Panc1 (cell line): ENCODE results near the gene LRP5. TPM values are rescaled to one million over a fixed set of nuclear protein-coding genes. Genes with fewer than 3 reads are reported as not detected.

Source experiments
- ATAC-seq: fragments of 200-7000 bp; cut with Tn5 transposase; 2 replicates; pipeline ENCODE4 v1.9.1; 2020; ENCODE audit warnings: mild to moderate bottlenecking, moderate library complexity
- BruUV-seq: library from RNA; stranded (reverse); fragments of 400-500 nt; replicated peaks from 2 replicates; lab custom pipeline; 2021; lab: Mats Ljungman, UMichigan
- CTCF ChIA-PET: fragments of 300-600 bp; sonication (Branson Sonifier 250); formaldehyde crosslinking; loops from one replicate; lab custom pipeline; 2022; ENCODE audit warnings: antibody characterized with exemption; lab: Charles Lee
- POLR2A ChIA-PET: fragments of 300-600 bp; sonication (Branson Sonifier 250); formaldehyde crosslinking; loops from one replicate; lab custom pipeline; 2022; ENCODE audit warnings: antibody characterized with exemption; lab: Charles Lee
- DNase-seq: peaks from one replicate; pipeline ENCODE4 v3.0.0-alpha.2; 2010; ENCODE audit warnings: low read depth, low spot score
- H3K27ac ChIP-seq: 2 replicates; pipeline ENCODE4 v1.5.1; 2011; ENCODE audit warnings: mild to moderate bottlenecking, low read length, inconsistent platforms
- H3K27me3 ChIP-seq: fragments of 200-500 bp; sonication (Bioruptor generic); 2 replicates; pipeline ENCODE4 v1.6.0; 2014; ENCODE audit warnings: low read length, inconsistent platforms; ENCODE audit not compliant: control insufficient read depth, insufficient read depth
- H3K36me3 ChIP-seq: fragments of 200-500 bp; sonication (Bioruptor generic); 2 replicates; pipeline ENCODE4 v1.5.1; 2014; ENCODE audit warnings: inconsistent platforms, mild to moderate bottlenecking, low read length, moderate library complexity; ENCODE audit not compliant: control insufficient read depth, insufficient read depth
- H3K4me1 ChIP-seq: 2 replicates; pipeline ENCODE4 v1.5.1; 2011; ENCODE audit warnings: inconsistent platforms, mild to moderate bottlenecking, low read length, moderate library complexity; ENCODE audit not compliant: control insufficient read depth, insufficient read depth
- H3K4me3 ChIP-seq, 2 experiments: 2 replicates each; pipeline ENCODE4 v1.5.1; 2011 to 2012; ENCODE audit warnings: low read depth in 2 of 2, low read length in 2 of 2, mild to moderate bottlenecking in 2 of 2, inconsistent platforms in 1 of 2, moderate library complexity in 1 of 2
- H3K9me3 ChIP-seq: fragments of 200-500 bp; sonication (Bioruptor generic); 2 replicates; pipeline ENCODE4 v1.5.1; 2014; ENCODE audit warnings: low read depth, mild to moderate bottlenecking, inconsistent platforms, low read length, moderate library complexity; ENCODE audit not compliant: control insufficient read depth, insufficient read depth
- CTCF ChIP-seq: fragments of 450-650 bp; IDR thresholded peaks from 2 replicates; pipeline ENCODE4 v1.5.1; 2017; ENCODE audit warnings: mild to moderate bottlenecking
- POLR2AphosphoS5 ChIP-seq: IDR thresholded peaks from 2 replicates; pipeline ENCODE4 v1.6.1; 2012; ENCODE audit warnings: mild to moderate bottlenecking, low read depth, low read length, moderate library complexity
- SIN3A ChIP-seq: IDR thresholded peaks from 2 replicates; pipeline ENCODE4 v1.6.1; 2012; ENCODE audit warnings: low read depth, mild to moderate bottlenecking, low read length, moderate library complexity, borderline replicate concordance; ENCODE audit not compliant: insufficient read depth
- TCF7L2 ChIP-seq: IDR thresholded peaks from 2 replicates; pipeline ENCODE4 v1.6.1; 2011; ENCODE audit warnings: mild to moderate bottlenecking, low read depth, low read length, inconsistent platforms
- in situ Hi-C: cut with HindIII; loops from 2 replicates; pipeline ENCODE4 v1.10.0; 2016; ENCODE audit warnings: low sequenced_read_pairs, low pct_unique_long_range_greater_than_20kb
- intact Hi-C: fragments of 100-400 bp; cut with micrococcal nuclease; formaldehyde crosslinking; loops from one replicate; pipeline ENCODE4 v1.10.0; 2022; ENCODE audit not compliant: unreplicated experiment
- total RNA-seq: library from RNA; stranded (reverse); gene quantifications from one replicate; pipeline ENCODE4 v1.2.1, GENCODE V29; 2021; ENCODE audit not compliant: unreplicated experiment
- TF ChIP-seq, protein P1 (sequence below), 2 experiments: IDR thresholded peaks; 2 replicates each; pipeline ENCODE4 v1.6.1; 2011 to 2012; ENCODE audit warnings: low read depth in 2 of 2, control low read depth in 1 of 2, low read length in 1 of 2, mild to moderate bottlenecking in 1 of 2, moderate library complexity in 1 of 2; ENCODE audit not compliant: insufficient read depth in 1 of 2

Gene LRP5
- total RNA-seq, 1 experiment from 2014 or later, result 171 TPM

DNA sequence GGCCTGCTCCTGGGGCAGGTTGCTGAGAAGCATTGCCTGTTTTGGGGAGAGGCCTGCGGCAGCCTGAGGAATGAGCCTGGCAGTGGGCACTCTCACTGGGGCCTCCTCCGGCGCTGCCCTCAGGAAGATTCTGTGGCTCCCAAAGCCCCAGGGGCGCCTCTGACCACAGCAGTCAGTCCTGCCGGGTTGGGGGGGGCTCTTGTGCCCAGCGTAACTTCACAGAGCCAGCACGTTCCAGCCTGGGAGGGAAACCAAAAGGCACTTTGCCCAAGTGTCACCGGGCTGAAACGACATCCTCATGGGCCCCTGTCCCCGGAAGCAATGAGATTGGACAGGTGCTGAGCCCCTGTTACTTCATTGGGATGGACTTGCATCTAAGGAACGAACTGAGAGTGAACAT, 4.3 kb upstream of the LRP5 start:
- no peak overlapping the region for H3K27ac ChIP-seq
- ChIA-PET CTCF (interaction anchor here (1.3 kb wide), 1 partner anchor 10 kb away, joined by 4 read pairs; no protein-coding TSS in a partner anchor), POLR2A (no interaction called here)
- H3K9me3 ChIP-seq, result no peaks in the 10 kb centered on the region
- H3K27me3 ChIP-seq, result no peaks in the 10 kb centered on the region
- H3K4me3 ChIP-seq, result no peak overlapping the region
- peaks cover 16% of the 10 kb centered on the region for H3K4me1 ChIP-seq
- no peak for TF ChIP-seq TCF7L2
- no peak for TF ChIP-seq SIN3A
- TF ChIP-seq POLR2AphosphoS5, result no peak
- TF ChIP-seq, protein P1, sequence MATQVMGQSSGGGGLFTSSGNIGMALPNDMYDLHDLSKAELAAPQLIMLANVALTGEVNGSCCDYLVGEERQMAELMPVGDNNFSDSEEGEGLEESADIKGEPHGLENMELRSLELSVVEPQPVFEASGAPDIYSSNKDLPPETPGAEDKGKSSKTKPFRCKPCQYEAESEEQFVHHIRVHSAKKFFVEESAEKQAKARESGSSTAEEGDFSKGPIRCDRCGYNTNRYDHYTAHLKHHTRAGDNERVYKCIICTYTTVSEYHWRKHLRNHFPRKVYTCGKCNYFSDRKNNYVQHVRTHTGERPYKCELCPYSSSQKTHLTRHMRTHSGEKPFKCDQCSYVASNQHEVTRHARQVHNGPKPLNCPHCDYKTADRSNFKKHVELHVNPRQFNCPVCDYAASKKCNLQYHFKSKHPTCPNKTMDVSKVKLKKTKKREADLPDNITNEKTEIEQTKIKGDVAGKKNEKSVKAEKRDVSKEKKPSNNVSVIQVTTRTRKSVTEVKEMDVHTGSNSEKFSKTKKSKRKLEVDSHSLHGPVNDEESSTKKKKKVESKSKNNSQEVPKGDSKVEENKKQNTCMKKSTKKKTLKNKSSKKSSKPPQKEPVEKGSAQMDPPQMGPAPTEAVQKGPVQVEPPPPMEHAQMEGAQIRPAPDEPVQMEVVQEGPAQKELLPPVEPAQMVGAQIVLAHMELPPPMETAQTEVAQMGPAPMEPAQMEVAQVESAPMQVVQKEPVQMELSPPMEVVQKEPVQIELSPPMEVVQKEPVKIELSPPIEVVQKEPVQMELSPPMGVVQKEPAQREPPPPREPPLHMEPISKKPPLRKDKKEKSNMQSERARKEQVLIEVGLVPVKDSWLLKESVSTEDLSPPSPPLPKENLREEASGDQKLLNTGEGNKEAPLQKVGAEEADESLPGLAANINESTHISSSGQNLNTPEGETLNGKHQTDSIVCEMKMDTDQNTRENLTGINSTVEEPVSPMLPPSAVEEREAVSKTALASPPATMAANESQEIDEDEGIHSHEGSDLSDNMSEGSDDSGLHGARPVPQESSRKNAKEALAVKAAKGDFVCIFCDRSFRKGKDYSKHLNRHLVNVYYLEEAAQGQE (IDR thresholded peaks at IDR 0.05; ENCODE audit: insufficient read depth in 1 of 2, low read depth in 2 of 2, low read length in 1 of 2), result no peak
- in situ Hi-C loops, result no loop called here
- no peaks in the 10 kb centered on the region for H3K36me3 ChIP-seq
- BruUV-seq, result no TSS peak
- DNase-seq (no peak), ATAC-seq (no peak)
- intact Hi-C loops, result no loop called here

DNA sequence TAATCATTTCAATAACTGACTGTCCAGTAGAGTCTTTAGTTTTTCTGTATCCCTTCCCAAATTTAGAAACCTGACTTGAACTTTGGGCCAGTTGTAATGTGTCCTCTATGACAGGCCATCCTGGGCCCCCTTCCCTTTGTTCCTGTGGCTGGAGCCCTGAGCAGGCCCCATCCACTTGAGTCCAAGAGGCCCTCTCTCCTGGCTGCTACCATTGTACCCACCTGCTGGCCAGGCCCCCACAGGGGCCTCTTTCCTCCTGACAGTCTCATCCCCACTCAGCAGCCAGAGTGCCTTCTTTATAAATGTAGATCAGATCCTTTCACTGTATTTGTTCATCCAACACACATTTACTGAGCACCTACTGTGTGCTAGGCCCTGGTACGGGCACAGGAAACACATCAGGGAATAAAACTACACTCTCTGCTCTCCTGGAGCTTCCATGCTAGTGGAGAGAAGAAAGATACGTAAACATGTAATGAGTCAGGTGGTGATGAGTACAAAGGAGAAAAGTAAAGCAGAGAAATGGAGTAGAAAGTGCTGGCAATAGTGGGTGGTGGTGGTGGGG, 2.7 kb upstream of the LRP5 start:
- TF ChIP-seq POLR2AphosphoS5 (no peak), CTCF (no peak), TCF7L2 (no peak), SIN3A (no peak)
- TF ChIP-seq, protein P1 (IDR thresholded peaks at IDR 0.05; ENCODE audit: insufficient read depth in 1 of 2, low read depth in 2 of 2, low read length in 1 of 2), result no peak
- intact Hi-C loops, result no loop called here
- Histone ChIP-seq H3K27me3 (no peaks in the 10 kb centered on the region), H3K4me1 (peaks cover 18% of the 10 kb centered on the region), H3K4me3 (no peak overlapping the region), H3K9me3 (no peaks in the 10 kb centered on the region), H3K36me3 (no peaks in the 10 kb centered on the region), H3K27ac (peak overlapping the region; percentile 58; the same call in 1 of the 2 replicates)
- in situ Hi-C loops, result no loop called here
- CTCF ChIA-PET, result no interaction called here
- POLR2A ChIA-PET, result no interaction called here
- no TSS peak for BruUV-seq
- no peak for ATAC-seq
- no peak for DNase-seq
